ENCODE measurements around the gene ZNF516.
A peak's percentile ranks its signal among the peaks of the same experiment; 100 is the strongest.

ZNF516 gene

DNA sequence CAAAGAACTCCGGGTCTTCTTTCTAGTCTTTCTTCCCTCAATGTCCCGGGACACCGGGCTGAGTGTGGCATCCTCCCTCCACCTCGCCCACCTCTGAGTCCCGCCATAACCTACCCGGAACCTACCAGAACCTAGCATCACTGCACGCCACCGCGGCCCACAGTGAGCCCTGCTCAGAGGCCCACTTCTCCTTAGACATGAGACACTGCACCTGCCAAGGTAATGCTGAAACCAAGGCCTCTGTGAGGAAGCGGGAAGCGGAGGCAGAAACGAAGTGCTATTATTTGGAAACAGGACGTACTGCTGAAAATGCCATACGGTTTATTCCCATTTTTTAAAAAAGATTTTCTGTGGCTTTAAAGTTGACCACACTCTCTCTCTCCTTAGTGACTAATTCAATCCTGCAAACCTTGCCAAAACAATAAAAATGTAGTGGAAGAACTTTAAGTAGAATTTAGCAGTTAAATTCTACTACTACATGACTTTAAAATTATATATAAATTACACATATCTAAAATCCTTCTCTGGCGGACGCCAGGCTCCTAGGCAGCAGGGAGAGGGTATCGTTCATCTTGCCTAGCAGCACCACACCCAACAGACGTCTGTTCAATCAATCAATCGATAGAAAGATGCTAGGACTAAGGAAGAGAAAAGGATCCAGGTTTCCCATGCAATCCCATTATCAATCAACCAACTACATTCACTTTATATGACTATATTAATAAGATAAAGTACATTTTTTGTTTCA is 82.0 kb downstream of the ZNF516 start:
- no peak for DNase-seq

DNA sequence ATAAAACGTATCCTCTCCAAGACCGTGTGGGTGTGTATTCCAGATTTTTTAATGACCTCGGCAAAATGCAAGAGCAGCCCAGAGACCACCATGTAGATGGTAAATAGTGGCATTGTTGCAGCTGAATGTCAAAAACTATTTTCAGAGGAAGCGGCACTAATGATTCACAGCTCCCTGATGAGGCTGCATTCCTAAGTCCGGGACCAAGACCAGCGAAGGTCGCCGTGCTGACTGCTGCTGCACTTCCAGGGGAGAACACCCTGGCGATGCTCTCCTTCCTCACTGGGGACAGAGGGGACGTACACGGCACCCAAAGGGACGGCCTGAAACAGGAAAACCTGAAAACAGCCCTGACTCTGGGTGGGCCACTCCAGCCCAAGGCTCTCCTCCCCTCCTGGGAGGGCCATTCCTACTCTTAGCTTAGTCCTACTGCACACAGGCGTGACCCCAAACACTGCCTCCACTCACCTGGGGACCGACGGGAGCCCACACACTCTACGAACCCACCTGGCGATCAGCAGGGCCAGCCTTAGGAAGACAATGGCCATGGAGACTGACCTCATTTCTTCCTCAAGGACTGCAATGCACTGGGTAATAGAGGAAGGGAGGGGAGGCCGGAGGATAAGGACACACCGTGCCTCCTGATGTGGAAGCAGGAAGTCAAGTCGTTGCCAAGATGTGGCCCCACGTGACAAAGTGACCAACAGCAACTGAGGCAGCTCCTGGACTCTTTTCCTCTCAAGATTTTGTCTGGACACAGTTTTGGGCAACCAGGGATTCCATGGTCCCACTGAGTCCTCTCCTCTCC is 82.8 kb downstream of the ZNF516 start:
- DNase-seq = no peak

DNA sequence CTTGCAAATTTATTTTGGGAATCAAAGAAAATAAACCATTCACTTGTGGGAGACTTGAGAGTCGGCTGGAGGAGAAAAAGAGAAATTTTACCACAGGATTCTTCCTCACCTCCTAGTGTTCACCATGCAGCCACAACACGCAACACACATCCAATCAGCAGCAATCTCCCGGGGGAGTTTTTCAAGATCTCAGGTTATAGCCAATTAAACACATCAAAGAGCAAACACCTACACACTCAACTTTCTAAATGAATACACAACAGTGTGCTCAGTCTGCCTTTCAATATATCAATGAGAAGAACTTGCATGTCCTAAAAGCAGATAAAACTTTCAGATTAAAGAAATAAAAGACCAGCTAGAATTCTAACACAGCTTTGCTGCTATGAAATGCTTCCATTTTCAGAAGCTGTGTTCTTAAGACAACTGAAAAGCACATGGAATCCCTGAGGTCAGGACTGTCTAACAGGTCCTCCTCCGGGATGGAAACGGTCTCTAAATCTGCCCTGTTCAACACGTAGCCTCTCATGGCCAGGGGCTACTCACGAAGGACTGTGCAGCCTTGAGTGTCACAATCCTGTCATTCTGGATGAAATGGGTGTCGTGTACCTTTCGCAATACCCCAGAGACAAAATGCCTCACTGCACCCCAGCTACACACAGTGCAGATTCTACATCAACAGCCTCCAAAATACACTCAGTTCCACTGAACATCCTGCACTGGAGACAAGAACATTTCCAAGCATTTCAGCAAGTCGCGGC is 84.2 kb downstream of the ZNF516 start:
- DNase-seq = no peak

DNA sequence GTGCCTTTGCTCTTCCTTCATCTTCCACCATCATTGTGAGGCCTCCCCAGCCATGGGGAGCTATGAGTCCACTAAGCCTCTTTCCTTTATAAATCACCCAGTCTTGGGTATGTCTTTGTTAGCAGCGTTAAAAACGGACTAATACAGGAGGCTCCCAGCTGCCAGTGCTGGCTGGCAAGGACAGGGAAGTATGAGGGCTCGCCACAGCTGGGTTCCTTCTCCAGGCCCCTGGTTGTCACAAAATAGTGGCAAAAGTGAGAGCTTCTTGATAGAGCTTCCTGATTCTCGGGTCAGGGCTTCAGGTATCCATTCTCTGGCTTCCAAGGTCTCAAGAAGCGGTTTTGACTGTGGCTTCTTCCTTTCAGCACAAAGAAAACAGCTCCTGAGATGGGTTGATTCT is 85.0 kb downstream of the ZNF516 start:
- DNase-seq = no peak

DNA sequence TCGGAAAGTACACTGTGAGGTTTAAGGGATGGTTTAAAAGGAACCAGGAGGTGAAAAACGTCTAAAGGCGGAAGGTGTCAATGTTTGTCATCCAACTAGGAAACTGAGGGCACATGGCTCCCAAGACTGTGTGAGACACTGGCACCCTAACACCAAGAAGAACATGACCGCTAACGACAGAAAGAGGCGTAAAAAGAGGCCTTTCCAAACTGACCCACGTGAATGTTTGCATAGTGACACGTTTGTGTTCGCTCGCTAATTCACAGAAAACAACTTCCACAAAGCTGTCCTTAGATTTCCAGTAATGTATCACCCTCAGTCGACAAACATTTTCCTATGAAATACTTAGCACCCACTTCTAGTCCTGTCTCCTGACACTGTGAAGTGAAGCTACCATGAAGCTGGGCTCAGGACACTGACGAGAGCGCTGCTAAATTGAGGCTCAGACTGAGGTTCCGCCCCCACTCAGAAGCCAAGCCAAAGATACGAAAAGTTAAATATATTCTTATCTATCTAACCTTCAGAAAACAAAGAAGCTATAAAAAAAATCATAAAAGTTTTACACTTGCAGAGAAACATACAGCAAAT is 86.5 kb downstream of the ZNF516 start:
- no peak for DNase-seq

DNA sequence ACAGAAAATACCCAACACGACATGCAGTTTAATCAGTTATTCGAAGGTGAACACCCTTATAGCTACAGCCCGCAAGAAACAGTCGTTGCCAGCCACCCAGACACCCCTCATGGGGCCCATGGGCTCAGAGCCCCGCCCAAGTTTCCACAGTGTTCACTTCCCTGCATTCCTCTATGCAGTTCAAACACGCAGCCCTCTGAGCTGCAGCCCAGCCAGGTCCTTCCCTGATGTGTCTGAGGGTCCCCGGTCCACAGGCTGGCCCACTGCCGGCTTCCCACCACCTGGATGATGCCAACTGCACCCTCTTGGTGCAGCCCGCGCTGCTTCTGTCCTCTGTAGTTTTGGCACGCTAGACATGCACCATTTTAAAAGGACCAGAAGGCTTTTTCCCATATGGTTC is 87.4 kb downstream of the ZNF516 start:
- no peak for DNase-seq

DNA sequence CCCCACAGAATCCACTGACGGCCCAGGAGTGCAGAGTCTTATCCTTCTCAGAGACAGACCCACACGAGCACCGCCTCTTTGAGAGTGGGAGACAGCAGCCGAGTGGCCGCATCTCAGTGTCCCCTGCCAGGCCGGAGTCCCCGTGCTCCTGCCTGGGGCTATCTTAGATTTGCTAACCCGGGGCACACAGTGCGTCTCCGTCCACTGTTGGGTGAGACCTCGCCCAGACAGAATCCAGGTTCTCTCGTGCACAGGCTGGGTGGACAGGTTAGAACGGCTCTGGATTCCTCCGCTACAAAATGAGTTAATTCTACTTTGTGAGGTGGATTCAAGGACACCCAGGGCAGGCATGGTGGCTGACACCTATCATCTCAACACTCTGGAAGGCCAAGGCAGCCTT is 88.3 kb downstream of the ZNF516 start:
- no peak for DNase-seq

GRCh38 chr18:76405681-76406356 is 89.2 kb downstream of the ZNF516 start:
- peak; percentile 39 to 43 for DNase-seq

DNA sequence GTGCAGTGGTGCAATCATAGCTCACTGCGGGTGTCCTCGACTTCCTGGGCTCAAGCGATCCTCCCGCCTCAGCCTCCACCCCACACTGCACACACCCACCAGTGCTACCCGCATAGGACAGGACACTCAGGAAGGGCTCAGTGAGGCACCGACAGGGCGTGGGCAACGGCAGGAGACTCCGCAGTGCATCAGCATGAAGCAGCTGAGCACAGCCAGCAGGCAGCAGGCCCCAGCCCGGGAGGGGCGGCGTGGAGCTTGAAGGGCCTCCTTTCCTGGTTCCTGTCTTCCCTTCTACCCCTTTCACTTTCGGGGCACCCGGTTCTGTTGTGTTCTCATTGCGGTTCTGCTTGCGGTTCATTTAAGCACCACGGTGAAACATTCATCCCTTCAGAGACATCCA is 89.8 kb downstream of the ZNF516 start:
- no peak for DNase-seq

- no peak for DNase-seq
These were observed 90.7 kb downstream of the ZNF516 start for GRCh38 chr18:76404345-76404831.

GRCh38 chr18:76402026-76402990 is 92.7 kb downstream of the ZNF516 start:
- DNase-seq = no peak

GRCh38 chr18:76401498-76401897 is 93.5 kb downstream of the ZNF516 start:
- DNase-seq = no peak

DNA sequence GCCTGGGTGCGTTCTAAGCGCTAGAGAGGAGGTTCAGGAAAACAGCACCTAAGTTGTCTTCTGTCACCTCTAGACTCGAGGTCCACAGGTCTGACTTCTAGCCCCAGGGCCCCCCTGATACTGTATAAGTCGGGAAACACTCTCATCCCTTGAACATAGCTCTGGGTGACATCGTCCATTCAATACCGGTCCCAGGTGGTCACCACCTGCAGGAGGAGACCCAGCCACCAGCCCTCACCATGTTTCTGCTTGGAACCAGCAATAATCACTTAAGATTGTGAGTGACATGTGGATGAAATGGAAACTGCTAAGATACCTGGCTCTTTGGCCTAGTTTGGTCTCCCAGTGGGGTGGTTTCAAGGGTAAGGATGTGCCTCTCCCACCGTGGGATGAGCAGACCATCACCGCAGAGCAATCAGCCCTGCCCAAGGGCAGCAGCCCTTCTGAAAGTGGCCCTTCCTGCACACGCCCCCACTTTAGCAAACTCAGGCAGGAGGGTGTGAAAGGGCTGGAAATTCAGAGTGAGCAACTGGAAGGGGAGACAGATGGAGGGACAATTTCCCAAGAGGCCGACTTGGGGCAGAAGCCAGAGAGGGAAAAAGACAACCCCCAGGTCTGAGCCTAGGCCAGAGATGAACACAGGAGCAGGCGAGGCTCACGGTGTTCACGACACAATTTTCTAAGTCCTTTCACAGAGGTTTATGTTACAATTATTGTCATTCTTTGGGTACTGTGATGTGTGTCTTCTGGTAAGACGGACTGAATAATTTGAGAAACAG is 95.2 kb downstream of the ZNF516 start:
- DNase-seq = no peak

GRCh38 chr18:76398896-76399612 is 96.0 kb downstream of the ZNF516 start:
- peak; percentile 43 to 65 for DNase-seq

- DNase-seq = no peak
These were observed 96.7 kb downstream of the ZNF516 start for GRCh38 chr18:76398295-76398694.

DNA sequence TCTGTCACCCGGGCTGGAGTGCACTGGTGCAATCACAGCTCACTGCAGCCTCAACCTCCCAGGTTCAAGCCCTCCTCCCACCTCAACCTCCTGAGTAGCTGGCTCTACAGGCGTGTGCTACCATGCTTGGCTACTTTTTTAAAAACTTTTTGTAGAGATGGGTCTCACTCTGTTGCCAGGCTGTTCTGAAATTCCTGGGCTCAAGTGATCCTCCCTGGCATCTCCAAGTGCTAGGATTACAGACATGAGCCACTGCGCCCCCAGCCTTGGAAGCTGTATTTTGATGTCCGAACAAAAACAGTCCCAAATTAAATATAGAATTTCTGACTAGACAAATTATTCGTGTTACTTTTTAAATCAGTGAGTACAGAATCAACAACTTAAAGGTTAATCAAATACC is 97.4 kb downstream of the ZNF516 start:
- no peak for DNase-seq

GRCh38 chr18:76396792-76397191 is 98.2 kb downstream of the ZNF516 start:
- DNase-seq = no peak

- no peak for DNase-seq
These were observed 99.4 kb downstream of the ZNF516 start for GRCh38 chr18:76395609-76396008.

- no peak for DNase-seq
These were observed 100.1 kb downstream of the ZNF516 start for GRCh38 chr18:76394780-76395476.

Measured in SHP77 (cell line).